ENCODE measurements around the gene EIF4A3. TPM values are rescaled to one million over a fixed set of nuclear protein-coding genes. Genes with fewer than 3 reads are reported as not detected.

The EIF4A3 gene
- total RNA-seq, 4 donors from 2014 or later = 69.0 to 112 (median 94.7) TPM

GRCh38 chr17:80151333-80151732 is 4.4 kb upstream of the EIF4A3 start:
- DNase-seq = no peak
- peaks cover 0 to 36% (median 12%) of the 10 kb centered on the region in 3 donors for H3K4me1 ChIP-seq
- H3K27me3 ChIP-seq = no peaks in the 10 kb centered on the region
- intact Hi-C loops (cut with DNase I) = no loop called here
- H3K27ac ChIP-seq = peak overlapping the region in 2 of 4 donors; percentile 4 to 21
- TF ChIP-seq, protein P1, sequence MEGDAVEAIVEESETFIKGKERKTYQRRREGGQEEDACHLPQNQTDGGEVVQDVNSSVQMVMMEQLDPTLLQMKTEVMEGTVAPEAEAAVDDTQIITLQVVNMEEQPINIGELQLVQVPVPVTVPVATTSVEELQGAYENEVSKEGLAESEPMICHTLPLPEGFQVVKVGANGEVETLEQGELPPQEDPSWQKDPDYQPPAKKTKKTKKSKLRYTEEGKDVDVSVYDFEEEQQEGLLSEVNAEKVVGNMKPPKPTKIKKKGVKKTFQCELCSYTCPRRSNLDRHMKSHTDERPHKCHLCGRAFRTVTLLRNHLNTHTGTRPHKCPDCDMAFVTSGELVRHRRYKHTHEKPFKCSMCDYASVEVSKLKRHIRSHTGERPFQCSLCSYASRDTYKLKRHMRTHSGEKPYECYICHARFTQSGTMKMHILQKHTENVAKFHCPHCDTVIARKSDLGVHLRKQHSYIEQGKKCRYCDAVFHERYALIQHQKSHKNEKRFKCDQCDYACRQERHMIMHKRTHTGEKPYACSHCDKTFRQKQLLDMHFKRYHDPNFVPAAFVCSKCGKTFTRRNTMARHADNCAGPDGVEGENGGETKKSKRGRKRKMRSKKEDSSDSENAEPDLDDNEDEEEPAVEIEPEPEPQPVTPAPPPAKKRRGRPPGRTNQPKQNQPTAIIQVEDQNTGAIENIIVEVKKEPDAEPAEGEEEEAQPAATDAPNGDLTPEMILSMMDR (IDR thresholded peaks at IDR 0.05) = no peak
- TF ChIP-seq POLR2A (IDR thresholded peaks at IDR 0.05) = no peak
- peaks cover 0 to 11% (median 10%) of the 10 kb centered on the region in 3 donors for H3K9me3 ChIP-seq
- H3K4me3 ChIP-seq = no peak overlapping the region
- no peaks in the 10 kb centered on the region for H3K36me3 ChIP-seq
- WGBS, 2 donors = 53 to 62% methylated on average over 5 of the region's 5 CpGs

GRCh38 chr17:80146121-80147034 is 550 bp downstream of the EIF4A3 start:
- Histone ChIP-seq H3K27me3 (no peaks in the 10 kb centered on the region), H3K9me3 (no peaks in the 10 kb centered on the region), H3K36me3 (peaks cover 15 to 31% (median 18%) of the 10 kb centered on the region in 3 donors), H3K27ac (peak overlapping the region; percentile 95 to 99 (median 96)), H3K4me1 (peaks cover 12 to 47% (median 24%) of the 10 kb centered on the region in 3 donors), H3K4me3 (peak overlapping the region; percentile 67 to 97 (median 82))
- intact Hi-C loops (cut with DNase I) = no loop called here
- DNase-seq = no peak
- no peak for TF ChIP-seq POLR2A (IDR thresholded peaks at IDR 0.05)
- TF ChIP-seq, protein P1 (IDR thresholded peaks at IDR 0.05) = no peak
- WGBS, 2 donors = 0 to 2% methylated on average over 3 to 7 of the region's 69 CpGs

DNA sequence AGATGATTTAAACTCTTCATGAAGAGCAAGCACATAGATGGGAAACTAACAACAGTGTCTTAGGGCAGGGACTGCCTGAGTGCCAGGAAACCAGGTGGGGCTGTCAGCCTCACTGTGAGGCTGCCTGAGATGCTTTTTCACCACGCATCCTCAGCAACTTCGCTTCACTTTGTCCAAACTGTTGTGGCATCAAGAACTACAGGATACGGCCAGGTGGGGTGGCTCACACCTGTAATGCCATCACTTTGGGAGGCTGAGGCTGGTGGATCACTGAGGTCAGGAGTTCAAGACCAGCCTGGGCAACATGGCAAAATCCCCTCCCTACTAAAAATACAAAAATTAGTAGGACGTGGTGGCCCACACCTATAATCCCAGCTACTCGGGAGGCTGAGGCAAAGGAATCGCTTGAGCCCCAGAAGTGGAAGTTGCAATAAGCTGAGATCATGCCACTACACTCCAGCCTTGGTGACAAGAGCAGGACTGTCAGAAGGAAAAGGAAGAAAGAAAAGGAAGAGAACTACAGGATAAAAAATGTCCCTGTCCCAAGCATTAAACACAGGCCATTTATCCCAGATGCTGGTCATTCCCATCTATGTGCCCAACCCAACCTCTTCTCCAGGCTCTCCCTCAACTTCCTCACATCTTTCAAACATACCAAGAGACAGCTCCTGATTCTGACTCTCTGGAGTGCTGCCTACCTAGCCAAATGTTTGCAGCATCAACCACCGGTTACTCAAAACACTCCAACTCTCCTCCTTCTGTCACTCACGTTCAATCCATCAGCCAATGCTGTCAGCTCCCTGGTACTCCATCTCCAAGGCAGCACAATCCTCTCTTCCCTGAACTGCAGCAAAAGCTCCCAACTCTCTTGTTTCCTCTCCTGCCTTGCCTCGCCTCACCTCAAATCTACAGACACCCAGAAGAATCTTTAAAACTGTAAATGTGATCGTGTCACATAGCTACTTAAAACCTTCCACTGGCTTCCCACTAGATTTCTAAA is 1.6 kb downstream of the EIF4A3 start:
- Histone ChIP-seq H3K27ac (peak overlapping the region in 3 of 4 donors; percentile 95 to 99 (median 96)), H3K27me3 (no peaks in the 10 kb centered on the region), H3K4me3 (peak overlapping the region; percentile 67 to 97 (median 82)), H3K4me1 (peaks cover 12 to 47% (median 24%) of the 10 kb centered on the region in 3 donors), H3K36me3 (peaks cover 15 to 41% (median 18%) of the 10 kb centered on the region in 3 donors), H3K9me3 (no peaks in the 10 kb centered on the region)
- intact Hi-C loops (cut with DNase I) = no loop called here
- 28 to 47% methylated on average over 8 to 10 of the region's 10 CpGs for WGBS, 2 donors
- TF ChIP-seq, protein P1 (IDR thresholded peaks at IDR 0.05) = no peak
- DNase-seq = no peak

DNA sequence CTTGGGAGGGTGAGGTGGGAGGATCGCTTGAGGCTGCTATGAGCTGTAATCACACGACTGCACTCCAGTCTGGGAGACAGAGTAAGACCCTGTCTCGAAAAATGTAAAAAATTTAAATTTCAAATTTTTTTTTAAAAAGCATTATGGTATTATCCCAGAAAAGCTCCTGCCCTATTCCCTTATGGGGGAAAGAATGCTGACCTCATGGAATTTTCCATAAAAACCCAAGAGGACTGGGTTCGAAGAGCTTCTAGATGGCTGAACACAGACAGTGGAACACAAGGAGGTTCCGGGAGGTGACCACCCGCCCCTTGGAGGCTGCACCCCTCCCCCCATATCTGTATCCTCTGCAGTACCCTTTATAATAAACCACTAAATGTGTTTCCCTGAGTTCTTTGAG is 4.0 kb downstream of the EIF4A3 start:
- Histone ChIP-seq H3K4me1 (peaks cover 12 to 26% (median 15%) of the 10 kb centered on the region in 3 donors), H3K4me3 (no peak overlapping the region), H3K9me3 (no peaks in the 10 kb centered on the region), H3K27me3 (no peaks in the 10 kb centered on the region), H3K27ac (no peak overlapping the region), H3K36me3 (peaks cover 34 to 65% (median 38%) of the 10 kb centered on the region in 3 donors)
- intact Hi-C loops (cut with DNase I) = no loop called here
- DNase-seq = no peak
- WGBS, 2 donors = 79 to 87% methylated on average over 5 to 6 of the region's 6 CpGs
- TF ChIP-seq, protein P1 (IDR thresholded peaks at IDR 0.05) = no peak
- TF ChIP-seq POLR2A (IDR thresholded peaks at IDR 0.05) = no peak

Data from esophagus squamous epithelium (tissue), 5 donors.